ENCODE measurements around the gene RANBP10. TPM values are rescaled to one million over a fixed set of nuclear protein-coding genes. Genes with fewer than 3 reads are reported as not detected.

Gene RANBP10
- total RNA-seq, 3 donors from 2014 or later: 7.7 to 13.2 (median 13.1) TPM

- Histone ChIP-seq H3K9me3 (no peaks in the 10 kb centered on the region), H3K4me1 (no peaks in the 10 kb centered on the region), H3K27ac (no peak overlapping the region), H3K4me3 (no peak overlapping the region), H3K27me3 (no peaks in the 10 kb centered on the region), H3K36me3 (no peaks in the 10 kb centered on the region)
- TF ChIP-seq POLR2A (IDR thresholded peaks at IDR 0.05): no peak
- TF ChIP-seq POLR2AphosphoS5 (IDR thresholded peaks at IDR 0.05): no peak
- TF ChIP-seq, protein P1, sequence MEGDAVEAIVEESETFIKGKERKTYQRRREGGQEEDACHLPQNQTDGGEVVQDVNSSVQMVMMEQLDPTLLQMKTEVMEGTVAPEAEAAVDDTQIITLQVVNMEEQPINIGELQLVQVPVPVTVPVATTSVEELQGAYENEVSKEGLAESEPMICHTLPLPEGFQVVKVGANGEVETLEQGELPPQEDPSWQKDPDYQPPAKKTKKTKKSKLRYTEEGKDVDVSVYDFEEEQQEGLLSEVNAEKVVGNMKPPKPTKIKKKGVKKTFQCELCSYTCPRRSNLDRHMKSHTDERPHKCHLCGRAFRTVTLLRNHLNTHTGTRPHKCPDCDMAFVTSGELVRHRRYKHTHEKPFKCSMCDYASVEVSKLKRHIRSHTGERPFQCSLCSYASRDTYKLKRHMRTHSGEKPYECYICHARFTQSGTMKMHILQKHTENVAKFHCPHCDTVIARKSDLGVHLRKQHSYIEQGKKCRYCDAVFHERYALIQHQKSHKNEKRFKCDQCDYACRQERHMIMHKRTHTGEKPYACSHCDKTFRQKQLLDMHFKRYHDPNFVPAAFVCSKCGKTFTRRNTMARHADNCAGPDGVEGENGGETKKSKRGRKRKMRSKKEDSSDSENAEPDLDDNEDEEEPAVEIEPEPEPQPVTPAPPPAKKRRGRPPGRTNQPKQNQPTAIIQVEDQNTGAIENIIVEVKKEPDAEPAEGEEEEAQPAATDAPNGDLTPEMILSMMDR (IDR thresholded peaks at IDR 0.05): no peak
- no peak for DNase-seq (ENCODE audit: low spot score in 2 of 2)
- intact Hi-C loops (cut with DNase I; ENCODE audit: low total_unique reads): no loop called here
Measured at GRCh38 chr16:67767953-67768352, 38.4 kb downstream of the RANBP10 start.

DNA sequence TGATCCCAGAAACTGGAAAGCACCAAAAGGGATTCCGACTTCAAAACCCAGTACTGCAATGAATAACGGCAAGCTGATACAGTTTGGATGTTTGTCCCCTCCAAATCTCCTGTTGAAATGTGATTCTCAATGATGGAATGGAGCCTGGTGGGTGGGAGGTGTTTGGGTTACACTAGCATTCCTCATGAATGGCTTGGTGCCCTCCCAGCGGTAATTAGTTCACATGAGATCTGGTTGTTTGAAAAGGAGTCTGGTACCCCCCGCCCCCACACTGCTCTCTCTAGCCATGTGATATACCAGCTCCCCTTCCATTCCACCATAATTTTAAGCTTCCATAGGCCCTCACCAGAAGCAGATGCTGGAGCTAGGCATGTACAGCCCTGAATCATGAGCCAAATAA is 40.1 kb downstream of the RANBP10 start:
- Histone ChIP-seq H3K4me3 (no peak overlapping the region), H3K9me3 (no peaks in the 10 kb centered on the region), H3K36me3 (no peaks in the 10 kb centered on the region), H3K4me1 (no peaks in the 10 kb centered on the region), H3K27ac (no peak overlapping the region), H3K27me3 (no peaks in the 10 kb centered on the region)
- no peak for DNase-seq (ENCODE audit: low spot score in 2 of 2)
- intact Hi-C loops (cut with DNase I; ENCODE audit: low total_unique reads): no loop called here
- TF ChIP-seq POLR2A (IDR thresholded peaks at IDR 0.05) (no peak), POLR2AphosphoS5 (IDR thresholded peaks at IDR 0.05) (no peak)
- TF ChIP-seq, protein P1 (IDR thresholded peaks at IDR 0.05): no peak

- no peak for TF ChIP-seq POLR2A (IDR thresholded peaks at IDR 0.05)
- no peak for TF ChIP-seq POLR2AphosphoS5 (IDR thresholded peaks at IDR 0.05)
- TF ChIP-seq, protein P1 (IDR thresholded peaks at IDR 0.05): no peak
- H3K4me1 ChIP-seq: no peaks in the 10 kb centered on the region
- H3K27ac ChIP-seq: no peak overlapping the region
- DNase-seq (ENCODE audit: low spot score in 2 of 2): no peak
- no peaks in the 10 kb centered on the region for H3K27me3 ChIP-seq
- no peak overlapping the region for H3K4me3 ChIP-seq
- H3K36me3 ChIP-seq: no peaks in the 10 kb centered on the region
- intact Hi-C loops (cut with DNase I; ENCODE audit: low total_unique reads): no loop called here
- H3K9me3 ChIP-seq: no peaks in the 10 kb centered on the region
Measured at GRCh38 chr16:67764158-67764667, 42.1 kb downstream of the RANBP10 start.

GRCh38 chr16:67763066-67763465 is 43.3 kb downstream of the RANBP10 start:
- H3K36me3 ChIP-seq: no peaks in the 10 kb centered on the region
- no peak for DNase-seq (ENCODE audit: low spot score in 2 of 2)
- no peak for TF ChIP-seq POLR2AphosphoS5 (IDR thresholded peaks at IDR 0.05)
- TF ChIP-seq, protein P1 (IDR thresholded peaks at IDR 0.05): no peak
- H3K4me3 ChIP-seq: no peak overlapping the region
- no peaks in the 10 kb centered on the region for H3K27me3 ChIP-seq
- H3K4me1 ChIP-seq: no peaks in the 10 kb centered on the region
- H3K27ac ChIP-seq: no peak overlapping the region
- no peaks in the 10 kb centered on the region for H3K9me3 ChIP-seq
- intact Hi-C loops (cut with DNase I; ENCODE audit: low total_unique reads): no loop called here

DNA sequence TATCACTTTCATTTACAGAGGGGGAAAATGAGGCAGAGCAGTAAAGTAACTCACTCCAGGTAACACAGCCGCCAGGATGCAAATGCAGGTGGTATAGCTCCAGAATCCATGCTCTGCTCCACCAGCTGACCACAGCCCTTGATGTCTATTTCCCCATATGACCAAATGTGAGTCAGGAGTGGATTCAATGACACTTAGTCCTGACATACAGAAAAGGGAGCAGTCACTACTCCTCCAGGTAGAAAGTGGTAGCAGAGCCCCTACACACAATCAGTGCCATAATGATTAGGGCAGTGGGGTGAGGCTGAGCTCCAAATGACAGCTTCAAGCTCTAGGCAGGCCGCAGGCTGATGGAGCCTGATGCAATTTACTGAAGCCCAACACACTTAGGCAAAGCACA is 44.0 kb downstream of the RANBP10 start:
- Histone ChIP-seq H3K9me3 (no peaks in the 10 kb centered on the region), H3K4me3 (no peak overlapping the region), H3K36me3 (no peaks in the 10 kb centered on the region), H3K4me1 (no peaks in the 10 kb centered on the region), H3K27me3 (no peaks in the 10 kb centered on the region), H3K27ac (no peak overlapping the region)
- TF ChIP-seq, protein P1 (IDR thresholded peaks at IDR 0.05): no peak
- TF ChIP-seq POLR2AphosphoS5 (IDR thresholded peaks at IDR 0.05): no peak
- TF ChIP-seq POLR2A (IDR thresholded peaks at IDR 0.05): no peak
- intact Hi-C loops (cut with DNase I; ENCODE audit: low total_unique reads): no loop called here
- DNase-seq (ENCODE audit: low spot score in 2 of 2): no peak

Data from breast epithelium (tissue), 4 donors.